Adipose tissue (tissue), 3 donors: ENCODE results near the gene ATXN1L. TPM values are rescaled to one million over a fixed set of nuclear protein-coding genes. Genes with fewer than 3 reads are reported as not detected.
"Not testable (repeated sequence)": the region's sequence is repeated elsewhere in the genome, so short reads cannot be mapped to it uniquely, and the experiment has no call there.

Experiments used
- H3K27ac ChIP-seq: one replicate; pipeline ENCODE4 v1.5.1; 2013; ENCODE audit warnings: low read depth, low read length
- WGBS, 3 donors: extraction: QIAGEN DNeasy Blood & Tissue Kit; methylation state at CpG; one replicate each; pipeline ENCODE4 v1.1.7; 2013; 5-methylcytosine and 5-hydroxymethylcytosine counted together
- polyA plus RNA-seq, 3 donors: library from polyadenylated mRNA; stranded (reverse); fragments of 200-250 nt; gene quantifications; one replicate each; pipeline ENCODE4 v1.2.3, GENCODE V29; 2013
- donor health status: healthy with polysubstance abuse.
- donor health status: Bipolar disorder and iron deficiency.
- donor health status: healthy.

ATXN1L gene, protein sequence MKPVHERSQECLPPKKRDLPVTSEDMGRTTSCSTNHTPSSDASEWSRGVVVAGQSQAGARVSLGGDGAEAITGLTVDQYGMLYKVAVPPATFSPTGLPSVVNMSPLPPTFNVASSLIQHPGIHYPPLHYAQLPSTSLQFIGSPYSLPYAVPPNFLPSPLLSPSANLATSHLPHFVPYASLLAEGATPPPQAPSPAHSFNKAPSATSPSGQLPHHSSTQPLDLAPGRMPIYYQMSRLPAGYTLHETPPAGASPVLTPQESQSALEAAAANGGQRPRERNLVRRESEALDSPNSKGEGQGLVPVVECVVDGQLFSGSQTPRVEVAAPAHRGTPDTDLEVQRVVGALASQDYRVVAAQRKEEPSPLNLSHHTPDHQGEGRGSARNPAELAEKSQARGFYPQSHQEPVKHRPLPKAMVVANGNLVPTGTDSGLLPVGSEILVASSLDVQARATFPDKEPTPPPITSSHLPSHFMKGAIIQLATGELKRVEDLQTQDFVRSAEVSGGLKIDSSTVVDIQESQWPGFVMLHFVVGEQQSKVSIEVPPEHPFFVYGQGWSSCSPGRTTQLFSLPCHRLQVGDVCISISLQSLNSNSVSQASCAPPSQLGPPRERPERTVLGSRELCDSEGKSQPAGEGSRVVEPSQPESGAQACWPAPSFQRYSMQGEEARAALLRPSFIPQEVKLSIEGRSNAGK
- 10 to 100 TPM in 2 of 3 donors, 1 to 10 TPM in 1; 8.3 to 17.6 (median 15.0) TPM for polyA plus RNA-seq

GRCh38 chr16:71845639-71846430, at the start of gene ATXN1L:
ATXN1L (plus strand) TSS chr16:71845976; CDS start chr16:71849741, 3,765 bp downstream.
- H3K27ac ChIP-seq, result no peak within 1 kb of the TSS
- 0 to 1% (median 1%) methylated on average over 49 to 62 of the region's 62 CpGs for WGBS, 3 donors

GRCh38 chr16:71796501-71797097, 49.2 kb upstream of the ATXN1L start:
- H3K27ac ChIP-seq, result no peak overlapping the region
- WGBS, 3 donors, result 86 to 95% (median 91%) methylated on average over 2 of the region's 2 CpGs

- WGBS, 3 donors, result 87 to 94% (median 89%) methylated on average over 1 of the region's 1 CpG
- H3K27ac ChIP-seq, result no peak overlapping the region
These were observed 42.5 kb upstream of the ATXN1L start for GRCh38 chr16:71803305-71803690.

- WGBS, 3 donors, result 0% methylated on average over 43 to 44 of the region's 44 CpGs
- H3K27ac ChIP-seq, result peak overlapping the region; percentile 40
These were observed 37.7 kb upstream of the ATXN1L start for GRCh38 chr16:71807905-71808592.

DNA sequence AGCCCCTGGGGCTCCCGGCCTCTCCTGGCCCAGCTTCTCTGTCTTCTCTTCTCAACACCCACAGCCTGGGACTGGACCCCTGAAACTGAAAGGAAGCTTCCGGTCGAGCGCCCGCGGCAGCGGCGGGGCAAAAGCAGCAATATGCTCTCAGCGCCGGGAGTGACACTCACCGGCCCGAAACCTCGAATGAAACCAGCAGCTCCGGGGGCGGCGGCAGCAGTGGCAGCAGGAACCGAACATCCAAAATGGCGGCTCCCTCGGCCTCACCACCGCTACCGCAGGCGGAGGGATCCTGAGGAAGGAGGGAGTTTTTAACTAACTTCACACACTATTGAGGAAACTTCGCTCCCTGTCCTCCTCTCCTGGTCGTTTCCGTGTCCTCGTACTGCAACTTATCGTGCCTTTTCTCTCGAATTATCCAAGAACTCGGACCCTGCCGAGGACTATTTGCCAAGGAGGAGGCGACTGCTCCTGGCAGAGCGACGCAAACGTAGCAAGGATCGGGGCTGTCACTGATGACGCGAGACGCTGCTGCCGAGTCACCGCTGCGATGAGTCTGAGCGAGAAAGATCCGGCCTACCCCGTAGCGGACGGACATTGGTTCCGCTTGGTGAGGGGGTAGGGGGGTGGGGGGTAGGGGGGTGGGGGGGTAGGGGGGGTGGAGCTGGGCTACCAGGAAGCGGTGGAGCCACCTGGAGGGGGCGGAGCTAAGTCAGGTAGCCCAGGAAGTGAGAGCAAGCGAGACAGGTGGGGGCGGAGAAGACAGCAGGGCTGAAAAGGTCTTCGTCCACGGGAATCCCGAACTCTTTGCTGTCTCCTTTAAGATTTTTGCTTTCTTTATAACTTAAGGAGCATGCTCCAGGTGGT, 37.0 kb upstream of the ATXN1L start, which contains the start of gene AP1G1:
Gene AP1G1 (minus strand): TSS at position 242 of the 867 bp plus-strand sequence. CDS start 19,355 bp downstream, outside the sequence.
- peak within 1 kb of the TSS; percentile 40 for H3K27ac ChIP-seq
- WGBS, 3 donors, result 0% methylated on average over 53 to 54 of the region's 54 CpGs

DNA sequence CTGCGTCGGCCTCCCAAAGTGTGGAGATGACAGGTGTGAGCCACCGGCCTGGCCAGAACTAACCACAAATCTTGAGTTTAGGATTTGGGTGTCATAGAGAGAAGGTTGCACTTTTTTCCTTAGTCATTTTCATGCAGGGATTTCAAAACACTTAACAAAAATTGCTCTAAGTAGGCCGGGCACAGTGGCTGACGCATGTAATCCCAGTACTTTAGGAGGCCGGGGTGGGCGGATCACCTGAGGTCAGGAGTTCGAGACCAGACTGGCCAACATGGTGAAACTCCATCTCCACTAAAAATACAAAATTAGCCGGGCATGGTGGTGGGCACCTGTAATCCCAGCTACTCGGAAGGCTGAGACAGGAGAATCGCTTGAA, 35.6 kb upstream of the ATXN1L start:
- not testable (repeated sequence) for H3K27ac ChIP-seq
- 69 to 90% (median 77%) methylated on average over 11 of the region's 11 CpGs for WGBS, 3 donors

- WGBS, 3 donors, result 68 to 88% (median 71%) methylated on average over 5 of the region's 5 CpGs
- H3K27ac ChIP-seq, result no peak overlapping the region
These were observed 34.4 kb upstream of the ATXN1L start for GRCh38 chr16:71811261-71811803.

DNA sequence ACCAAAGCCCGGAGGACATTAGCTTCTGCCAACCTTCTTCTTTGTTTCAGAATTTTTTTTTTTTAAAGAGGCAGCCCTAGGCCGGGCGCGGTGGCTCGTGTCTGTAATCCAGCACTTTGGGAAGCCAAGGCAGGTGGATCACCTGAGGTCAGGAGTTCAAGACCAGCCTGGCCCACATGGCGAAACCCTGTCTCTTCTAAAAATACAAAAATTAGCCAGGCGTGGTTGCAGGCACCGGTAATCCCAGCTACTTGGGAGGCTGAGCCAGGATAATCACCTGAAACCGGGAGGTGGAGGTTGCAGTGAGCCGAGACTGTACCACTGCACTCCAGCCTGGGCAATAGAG, 28.6 kb upstream of the ATXN1L start:
- WGBS, 3 donors, result 77 to 86% (median 78%) methylated on average over 10 of the region's 10 CpGs
- H3K27ac ChIP-seq, result not testable (repeated sequence)

DNA sequence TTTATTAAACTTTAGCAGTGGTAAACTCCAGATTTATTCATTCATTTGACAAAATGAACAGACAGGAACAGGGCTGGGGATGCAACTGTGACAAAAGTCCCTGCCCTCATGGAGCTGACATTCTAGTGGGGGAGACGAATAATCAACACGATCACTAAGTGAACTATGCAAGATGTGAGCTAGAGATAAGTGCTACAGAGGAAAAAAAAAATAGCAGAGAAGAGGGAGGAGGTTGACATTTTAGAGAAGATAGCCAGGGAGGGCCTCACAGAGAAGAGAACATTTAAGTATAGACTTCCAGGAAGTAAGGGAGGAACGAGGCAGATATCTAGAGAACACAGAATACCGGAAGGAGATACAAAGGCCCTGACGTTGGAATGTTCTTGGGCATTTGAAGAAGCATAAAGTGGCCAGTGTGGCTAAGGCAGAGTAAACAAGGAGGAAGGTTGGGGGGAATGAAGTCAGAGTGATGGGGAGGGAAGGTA, 19.2 kb upstream of the ATXN1L start:
- WGBS, 3 donors, result 66 to 80% (median 72%) methylated on average over 5 of the region's 5 CpGs
- H3K27ac ChIP-seq, result no peak overlapping the region

- 85 to 90% (median 86%) methylated on average over 2 of the region's 2 CpGs for WGBS, 3 donors
These were observed 15.4 kb upstream of the ATXN1L start for GRCh38 chr16:71830359-71830758.

DNA sequence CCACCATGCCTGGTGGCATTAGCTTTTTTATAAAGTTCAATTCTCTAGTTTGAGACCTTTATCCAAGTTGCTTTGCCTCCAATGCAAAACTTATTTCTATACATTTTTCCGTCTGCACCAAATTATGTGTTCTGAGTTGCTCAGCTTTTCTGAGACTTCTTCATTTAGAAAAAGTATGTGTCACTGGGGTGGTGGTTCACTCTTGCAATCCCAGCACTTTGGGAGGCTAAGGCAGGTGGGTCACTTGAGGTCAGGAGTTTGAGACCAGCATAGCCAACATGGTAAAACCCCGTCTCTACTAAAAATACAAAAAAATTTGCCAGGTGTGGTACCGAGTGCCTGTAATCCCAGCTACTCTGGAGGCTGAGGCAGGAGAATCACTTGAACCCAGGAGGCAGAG, 14.1 kb upstream of the ATXN1L start:
- WGBS, 3 donors, result 74 to 93% (median 91%) methylated on average over 3 of the region's 3 CpGs
- H3K27ac ChIP-seq, result not testable (repeated sequence)

More at GRCh38 chr16:71830359-71830758, 15.4 kb upstream of the ATXN1L start:
- H3K27ac ChIP-seq, result no peak overlapping the region

DNA sequence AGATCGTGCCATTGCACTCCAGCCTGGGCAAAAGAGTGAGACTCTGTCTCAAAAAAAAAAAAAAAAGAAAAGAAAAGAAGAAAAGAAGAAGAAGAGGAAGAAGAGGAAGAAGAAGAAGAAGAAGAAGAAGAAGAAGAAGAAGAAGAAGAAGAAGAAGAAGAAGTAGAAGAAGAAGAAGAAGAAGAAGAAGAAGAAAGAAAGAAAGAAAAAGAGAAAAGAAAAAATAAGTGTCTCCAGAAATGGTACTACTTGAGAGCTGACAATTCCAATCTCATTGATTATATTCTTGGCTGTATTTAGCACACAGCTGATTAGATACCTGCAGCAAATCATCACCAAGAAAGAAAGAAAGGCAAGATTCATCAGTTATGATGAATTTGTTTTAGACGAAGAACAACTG, 13.7 kb upstream of the ATXN1L start:
- WGBS, 3 donors, result 91 to 94% (median 93%) methylated on average over 2 of the region's 2 CpGs
- H3K27ac ChIP-seq, result not testable (repeated sequence)

DNA sequence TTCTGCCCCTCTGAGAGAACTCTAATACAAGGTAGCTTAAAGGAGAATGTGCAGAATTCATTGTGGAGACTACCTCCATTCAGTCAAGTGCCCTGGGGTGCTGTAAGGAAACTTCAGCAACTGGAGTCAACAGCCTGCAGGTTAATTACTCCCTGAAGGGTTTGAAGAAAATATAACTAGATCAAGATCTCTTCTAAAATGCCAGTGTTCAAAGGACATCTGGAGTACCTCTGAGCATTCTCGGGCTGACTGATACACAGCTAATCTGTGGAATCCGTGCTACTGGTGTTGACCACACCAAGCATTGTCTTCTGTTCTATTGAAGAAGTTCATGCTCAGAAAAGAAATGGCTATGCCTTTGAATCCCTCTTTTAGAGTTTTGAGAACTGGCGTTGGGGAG, 11.5 kb upstream of the ATXN1L start:
- WGBS, 3 donors, result 68 to 89% (median 83%) methylated on average over 3 of the region's 3 CpGs
- H3K27ac ChIP-seq, result no peak overlapping the region

DNA sequence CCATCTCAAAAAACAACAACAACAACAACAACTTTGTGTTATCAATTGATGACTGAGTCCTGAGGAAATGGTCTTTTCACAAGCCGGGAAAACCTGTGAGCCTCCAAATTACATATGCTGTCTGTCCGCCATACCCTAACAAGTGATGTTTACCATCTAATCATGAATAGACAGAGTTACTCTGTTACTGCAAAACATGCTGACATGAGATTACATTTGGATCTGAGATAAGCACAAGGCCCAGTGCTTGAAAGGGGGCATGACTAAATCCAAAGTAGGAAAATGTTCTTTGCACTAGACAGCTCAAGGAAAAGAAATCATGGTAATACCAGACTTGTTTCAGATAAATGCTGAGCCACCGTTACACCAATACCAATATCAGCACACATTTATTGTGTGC, 8.6 kb upstream of the ATXN1L start:
- 75 to 90% (median 90%) methylated on average over 3 of the region's 3 CpGs for WGBS, 3 donors
- H3K27ac ChIP-seq, result no peak overlapping the region

DNA sequence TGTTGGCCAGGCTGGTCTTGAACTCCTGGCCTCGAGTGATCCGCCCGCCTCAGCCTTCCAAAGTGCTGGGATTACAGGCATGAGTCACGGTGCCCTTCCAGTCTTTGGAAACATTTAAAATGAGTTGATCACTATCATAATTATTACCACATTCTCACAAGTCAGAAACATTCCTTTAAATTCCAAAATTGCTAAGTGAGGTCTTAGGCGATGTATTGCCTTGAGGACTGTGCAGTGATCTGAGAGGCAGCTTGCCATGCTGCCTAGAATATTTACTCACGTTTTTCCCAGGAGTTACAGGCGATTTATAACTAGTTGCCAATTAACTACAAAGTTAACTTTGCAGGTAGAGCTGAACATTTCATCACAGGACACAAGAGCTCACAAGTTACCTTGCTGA, 5.7 kb upstream of the ATXN1L start:
- no peak overlapping the region for H3K27ac ChIP-seq
- 52 to 77% (median 73%) methylated on average over 7 of the region's 7 CpGs for WGBS, 3 donors

DNA sequence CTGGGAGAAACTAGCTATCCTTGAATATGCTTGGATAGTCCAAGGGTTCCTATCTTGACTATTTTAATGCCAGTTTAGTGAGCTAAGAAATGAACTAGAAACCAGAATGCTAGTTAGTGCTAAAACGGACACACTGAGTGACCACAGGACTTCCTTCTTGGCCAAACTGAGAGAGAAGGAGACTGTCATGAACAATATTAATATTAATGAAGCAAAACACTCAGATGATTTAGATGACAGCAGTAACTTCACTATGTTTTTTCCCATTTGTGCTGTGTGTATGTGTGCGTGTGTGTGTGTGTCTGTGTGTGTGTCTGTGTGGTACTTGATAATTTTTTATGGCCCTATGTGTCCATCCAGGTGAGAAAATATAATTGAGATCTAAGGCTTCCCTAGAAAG, 2.2 kb upstream of the ATXN1L start:
- no peak overlapping the region for H3K27ac ChIP-seq
- WGBS, 3 donors, result 59 to 66% (median 60%) methylated on average over 2 of the region's 2 CpGs

- WGBS, 3 donors, result 0 to 1% (median 1%) methylated on average over 20 of the region's 20 CpGs
- no peak overlapping the region for H3K27ac ChIP-seq
These were observed 655 bp downstream of the ATXN1L start for GRCh38 chr16:71846431-71846830.
